Calu3 (cell line): Measurements from ENCODE around the gene CDK16. TPM values are rescaled to one million over a fixed set of nuclear protein-coding genes. Genes with fewer than 3 reads are reported as not detected.
A peak's percentile ranks its signal among the peaks of the same experiment; 100 is the strongest.

ENCODE experiments used
- Bru-seq: library from RNA; stranded (reverse); fragments of 400-500 nt; gene quantifications from one replicate; lab custom pipeline; 2021; lab: Mats Ljungman, UMichigan
- BruChase-seq, 2 experiments: library from RNA; stranded (reverse); fragments of 400-500 nt; gene quantifications; one replicate each; lab custom pipeline; 2021; lab: Mats Ljungman, UMichigan
- BruUV-seq: library from RNA; stranded (reverse); fragments of 400-500 nt; replicated peaks from 2 replicates; lab custom pipeline; 2021; lab: Mats Ljungman, UMichigan
- CTCF ChIA-PET: fragments of 300-600 bp; sonication (Branson Sonifier 250); formaldehyde crosslinking; loops from one replicate; lab custom pipeline; 2022; ENCODE audit warnings: antibody characterized with exemption; lab: Charles Lee
- DNase-seq: peaks from one replicate; pipeline ENCODE4 v3.0.0; 2022
- H3K27ac Mint-ChIP-seq: one replicate; pipeline ENCODE4 v1.8.0; 2022; ENCODE audit warnings: mixed read lengths; ENCODE audit not compliant: unreplicated experiment
- H3K27me3 Mint-ChIP-seq: one replicate; pipeline ENCODE4 v1.8.0; 2022; ENCODE audit warnings: mixed read lengths; ENCODE audit not compliant: unreplicated experiment
- H3K36me3 Mint-ChIP-seq: one replicate; pipeline ENCODE4 v1.8.0; 2022; ENCODE audit warnings: mild to moderate bottlenecking, moderate library complexity, mixed read lengths; ENCODE audit not compliant: insufficient read depth, unreplicated experiment
- H3K4me1 Mint-ChIP-seq: one replicate; pipeline ENCODE4 v1.8.0; 2022; ENCODE audit warnings: mild to moderate bottlenecking, low read depth, mixed read lengths; ENCODE audit not compliant: unreplicated experiment
- H3K4me3 Mint-ChIP-seq: one replicate; pipeline ENCODE4 v1.8.0; 2022; ENCODE audit warnings: mild to moderate bottlenecking, low read depth, moderate library complexity, mixed read lengths; ENCODE audit not compliant: unreplicated experiment
- H3K9me3 Mint-ChIP-seq: one replicate; pipeline ENCODE4 v1.8.0; 2022; ENCODE audit warnings: low read depth, mixed read lengths; ENCODE audit not compliant: unreplicated experiment
- CTCF ChIP-seq: fragments of 200-600 bp; IDR thresholded peaks from one replicate; pipeline ENCODE4 v1.8.0; 2022; ENCODE audit warnings: antibody characterized with exemption; ENCODE audit not compliant: unreplicated experiment
- intact Hi-C: fragments of 100-400 bp; cut with micrococcal nuclease; formaldehyde crosslinking; loops from one replicate; pipeline ENCODE4 v1.10.0; 2022; ENCODE audit not compliant: unreplicated experiment
- long read RNA-seq: library from polyadenylated mRNA; stranded (forward); transcript quantifications from one replicate; pipeline ENCODE4 v2.0.0, GENCODE V29; 2022
- total RNA-seq: library from RNA; stranded (reverse); gene quantifications from 2 replicates; pipeline ENCODE4 v1.2.3, GENCODE V29; 2022

The CDK16 gene
- 148 and 154 TPM in 2 replicates for total RNA-seq
- percentile 81 among the genes with signal in this experiment for Bru-seq, nascent RNA
- percentile 93 among the genes with signal in this experiment for BruChase-seq, experiment 1, labeled RNA remaining after a 6-hour chase
- BruChase-seq, experiment 2, labeled RNA remaining after a 2-hour chase: percentile 89 among the genes with signal in this experiment
- long read RNA-seq, transcript CDK16-202 (16 exons, 3,144 nt): major isoform, 57 of 106 reads
- long read RNA-seq, partial matches to known transcripts: 21 of 106 reads
- long read RNA-seq, other reads (novel, unspliced or antisense): 24 of 106 reads

- TF ChIP-seq CTCF: no peak
- TSS peak; percentile 78 for BruUV-seq
- no peaks in the 10 kb centered on the region for H3K9me3 Mint-ChIP-seq
- H3K4me1 Mint-ChIP-seq: peaks cover 47% of the 10 kb centered on the region
- peak within 1 kb of the TSS; percentile 97 for H3K27ac Mint-ChIP-seq
- peak within 1 kb of the TSS; percentile 100 for H3K4me3 Mint-ChIP-seq
- DNase-seq: peak; percentile 74
- peaks cover 66% of the 10 kb centered on the region for H3K36me3 Mint-ChIP-seq
- intact Hi-C loops: no loop called here
- H3K27me3 Mint-ChIP-seq: no peaks in the 10 kb centered on the region
- CTCF ChIA-PET: interaction anchor here (0.6 to 1.0 kb wide), 8 partner anchors 15 to 426 kb away, joined by 3 to 8 read pairs (median 4); partner anchors contain the start of genes RBM10 and USP11
These were observed at the start of gene CDK16 for GRCh38 chrX:47218280-47218919. TSS of gene CDK16 (plus strand) at chrX:47218681. CDS start at chrX:47223558, 4,877 bp downstream.

- Mint-ChIP-seq H3K27ac (no peak overlapping the region), H3K4me3 (no peak overlapping the region), H3K36me3 (peaks cover 22% of the 10 kb centered on the region), H3K27me3 (no peaks in the 10 kb centered on the region), H3K9me3 (no peaks in the 10 kb centered on the region), H3K4me1 (no peaks in the 10 kb centered on the region)
- no TSS peak for BruUV-seq
- DNase-seq: no peak
- no peak for TF ChIP-seq CTCF
- intact Hi-C loops: no loop called here
- CTCF ChIA-PET: no interaction called here
These were observed 49.2 kb upstream of the CDK16 start for GRCh38 chrX:47169273-47169672.

- CTCF ChIA-PET: no interaction called here
- no peaks in the 10 kb centered on the region for H3K4me1 Mint-ChIP-seq
- no TSS peak for BruUV-seq
- H3K27me3 Mint-ChIP-seq: no peaks in the 10 kb centered on the region
- no peak overlapping the region for H3K27ac Mint-ChIP-seq
- no peak for TF ChIP-seq CTCF
- peaks cover 17% of the 10 kb centered on the region for H3K36me3 Mint-ChIP-seq
- no peaks in the 10 kb centered on the region for H3K9me3 Mint-ChIP-seq
- H3K4me3 Mint-ChIP-seq: no peak overlapping the region
- intact Hi-C loops: no loop called here
- DNase-seq: no peak
These were observed 48.6 kb upstream of the CDK16 start for GRCh38 chrX:47169726-47170515.

GRCh38 chrX:47170861-47171692 lies 47.4 kb upstream of the CDK16 start:
- BruUV-seq: no TSS peak
- Mint-ChIP-seq H3K36me3 (peaks cover 24% of the 10 kb centered on the region), H3K27me3 (no peaks in the 10 kb centered on the region), H3K4me3 (no peak overlapping the region), H3K27ac (no peak overlapping the region), H3K9me3 (no peaks in the 10 kb centered on the region), H3K4me1 (no peaks in the 10 kb centered on the region)
- CTCF ChIA-PET: no interaction called here
- intact Hi-C loops: no loop called here
- DNase-seq: no peak
- TF ChIP-seq CTCF: no peak
